ENCODE measurements around the gene SMARCA2.

- TF ChIP-seq YY1 (IDR thresholded peaks at IDR 0.05; ENCODE audit: insufficient read depth, insufficient read length), result no peak
- no peak for TF ChIP-seq ZNF274 (IDR thresholded peaks at IDR 0.05; ENCODE audit: low read depth, low read length)
- TF ChIP-seq SUZ12 (IDR thresholded peaks at IDR 0.05; ENCODE audit: extremely low read depth, insufficient read depth, insufficient read length), result no peak
Observed at GRCh38 chr9:2086116-2086515, 71.0 kb downstream of the SMARCA2 start.
